GM23338 (cell line): ENCODE data around the gene TAOK2. TPM values are rescaled to one million over a fixed set of nuclear protein-coding genes. Genes with fewer than 3 reads are reported as not detected.

Source experiments
- ATAC-seq: fragments of 200-7000 bp; cut with Tn5 transposase; 3 replicates; pipeline ENCODE4 v1.9.1; 2020
- DNase-seq: peaks from one replicate; pipeline ENCODE4 v3.0.0-alpha.2; 2015; ENCODE audit warnings: low spot score
- H2AFZ ChIP-seq: fragments of 200-600 bp; sonication (generic); 2 replicates; pipeline ENCODE4 v1.8.0; 2016; ENCODE audit warnings: antibody characterized with exemption, mild to moderate bottlenecking, moderate library complexity
- H3F3A ChIP-seq: fragments of 200-600 bp; sonication (generic); replicated peaks from 2 replicates; pipeline ENCODE4 v1.8.0; 2017; ENCODE audit warnings: antibody characterized with exemption, mixed run types, low read depth
- H3K27ac ChIP-seq: fragments of 200-600 bp; sonication (generic); 2 replicates; pipeline ENCODE4 v1.6.1; 2016; ENCODE audit warnings: low read depth
- H3K27me3 ChIP-seq: fragments of 200-600 bp; sonication (generic); 2 replicates; pipeline ENCODE4 v1.8.0; 2016; ENCODE audit warnings: mild to moderate bottlenecking, mixed run types, moderate library complexity; ENCODE audit not compliant: insufficient read depth
- H3K36me3 ChIP-seq: fragments of 200-600 bp; sonication (generic); 2 replicates; pipeline ENCODE4 v1.8.0; 2016; ENCODE audit warnings: mild to moderate bottlenecking; ENCODE audit not compliant: insufficient read depth
- H3K4me1 ChIP-seq: fragments of 200-600 bp; sonication (generic); 2 replicates; pipeline ENCODE4 v1.8.0; 2016; ENCODE audit warnings: mild to moderate bottlenecking, moderate library complexity; ENCODE audit not compliant: insufficient read depth
- H3K4me2 ChIP-seq: fragments of 200-600 bp; sonication (generic); 2 replicates; pipeline ENCODE4 v1.7.1; 2017; ENCODE audit warnings: mixed run types
- H3K4me3 ChIP-seq: fragments of 200-600 bp; sonication (generic); 2 replicates; pipeline ENCODE4 v1.6.1; 2016; ENCODE audit warnings: mixed run types
- H3K79me2 ChIP-seq: fragments of 200-600 bp; sonication (generic); replicated peaks from 2 replicates; pipeline ENCODE4 v1.8.0; 2017; ENCODE audit warnings: mild to moderate bottlenecking; ENCODE audit not compliant: insufficient read depth
- H3K9me2 ChIP-seq: fragments of 200-600 bp; sonication (generic); 2 replicates; pipeline ENCODE4 v1.8.0; 2017; ENCODE audit not compliant: insufficient read depth
- H4K20me1 ChIP-seq: fragments of 200-600 bp; sonication (generic); replicated peaks from 2 replicates; pipeline ENCODE4 v1.8.0; 2017; ENCODE audit warnings: mild to moderate bottlenecking; ENCODE audit not compliant: insufficient read depth
- H3K27ac Mint-ChIP-seq: 2 replicates; pipeline ENCODE4 v1.8.0; 2020; ENCODE audit warnings: inconsistent platforms, mild to moderate bottlenecking, moderate library complexity, mixed read lengths
- H3K27me3 Mint-ChIP-seq: 3 replicates; pipeline ENCODE4 v1.8.0; 2022; ENCODE audit warnings: low read depth, mild to moderate bottlenecking, moderate library complexity, mixed read lengths, inconsistent platforms; ENCODE audit not compliant: insufficient read depth, poor library complexity
- H3K36me3 Mint-ChIP-seq: 3 replicates; pipeline ENCODE4 v1.8.0; 2021; ENCODE audit warnings: low read depth, mild to moderate bottlenecking, inconsistent platforms, moderate library complexity, mixed read lengths
- H3K4me1 Mint-ChIP-seq: 3 replicates; pipeline ENCODE4 v1.8.0; 2020; ENCODE audit warnings: mild to moderate bottlenecking, inconsistent platforms, mixed read lengths
- H3K4me3 Mint-ChIP-seq: 3 replicates; pipeline ENCODE4 v1.8.0; 2021; ENCODE audit warnings: moderate library complexity, mild to moderate bottlenecking, inconsistent platforms, mixed read lengths
- H3K9me3 Mint-ChIP-seq: 3 replicates; pipeline ENCODE4 v1.8.0; 2020; ENCODE audit warnings: moderate library complexity, mild to moderate bottlenecking, inconsistent platforms, mixed read lengths
- CREB1 ChIP-seq: fragments of 250-450 bp; sonication (Bioruptor Pico); IDR thresholded peaks from 2 replicates; pipeline ENCODE4 v1.5.0; 2020; ENCODE audit warnings: low read depth, mild to moderate bottlenecking, moderate library complexity
- ETS1 ChIP-seq: IDR thresholded peaks from 2 replicates; pipeline ENCODE4 v1.6.1; 2016; ENCODE audit warnings: antibody characterized with exemption
- EZH2 ChIP-seq: fragments of 200-600 bp; sonication (generic); IDR thresholded peaks from one replicate; pipeline ENCODE4 v1.8.0; 2017; ENCODE audit warnings: antibody characterized with exemption, mild to moderate bottlenecking, low read depth; ENCODE audit not compliant: unreplicated experiment
- EZH2phosphoT487 ChIP-seq: fragments of 200-600 bp; sonication (generic); IDR thresholded peaks from one replicate; pipeline ENCODE4 v1.8.1; 2018; ENCODE audit warnings: antibody characterized with exemption; ENCODE audit not compliant: unreplicated experiment
- JUNB ChIP-seq: IDR thresholded peaks from one replicate; pipeline ENCODE4 v1.6.1; 2016; ENCODE audit warnings: antibody characterized with exemption; ENCODE audit not compliant: unreplicated experiment
- NANOG ChIP-seq: IDR thresholded peaks from 2 replicates; pipeline ENCODE4 v1.6.1; 2016; ENCODE audit warnings: antibody characterized with exemption, borderline replicate concordance
- POLR2AphosphoS5 ChIP-seq: IDR thresholded peaks from 2 replicates; pipeline ENCODE4 v1.6.1; 2016; ENCODE audit warnings: antibody characterized with exemption, low read depth
- STAT1 ChIP-seq: IDR thresholded peaks from one replicate; pipeline ENCODE4 v1.6.1; 2016; ENCODE audit warnings: antibody characterized with exemption; ENCODE audit not compliant: unreplicated experiment
- ZNF114 ChIP-seq: fragments of 250-450 bp; sonication (Bioruptor Pico); IDR thresholded peaks from 2 replicates; pipeline ENCODE4 v1.5.0; 2020; ENCODE audit warnings: mild to moderate bottlenecking, moderate library complexity
- ZNF331 ChIP-seq: fragments of 250-450 bp; sonication (Bioruptor Pico); IDR thresholded peaks from 2 replicates; pipeline ENCODE4 v1.5.0; 2020; ENCODE audit warnings: low read depth, mild to moderate bottlenecking, moderate library complexity
- ZNF462 ChIP-seq: fragments of 250-450 bp; sonication (Bioruptor Pico); IDR thresholded peaks from 2 replicates; pipeline ENCODE4 v1.5.0; 2020; ENCODE audit warnings: mild to moderate bottlenecking, moderate library complexity
- polyA plus RNA-seq: library from polyadenylated mRNA; unstranded; fragments of >200 nt; fragmentation: Nextera tagmentation; extraction: Ambion mirVana; gene quantifications from 2 replicates; pipeline ENCODE4 v1.2.1, GENCODE V29; 2016
- total RNA-seq: library from RNA; depleted of rRNA; stranded (reverse); fragments of >200 nt; shearing (Covaris generic); gene quantifications from 2 replicates; pipeline ENCODE4 v1.2.3, GENCODE V29; 2014
- TF ChIP-seq, protein P1 (sequence below): IDR thresholded peaks from one replicate; pipeline ENCODE4 v1.6.1; 2018; ENCODE audit warnings: antibody characterized with exemption; ENCODE audit not compliant: unreplicated experiment
- TF ChIP-seq, protein P2 (sequence below), 2 experiments: fragments of 200-600 bp in 1 of 2; sonication (generic) in 1 of 2; conservative IDR thresholded peaks; 2 replicates each; pipeline versions ENCODE4 v1.5.1 to v1.6.1; 2016 to 2017; ENCODE audit warnings: antibody characterized with exemption in 2 of 2, low read depth in 2 of 2, mild to moderate bottlenecking in 2 of 2, moderate library complexity in 1 of 2

Gene TAOK2
- total and polyA plus RNA-seq, 2 experiments from 2014 or later = 8.8 to 45.2 TPM

- DNase-seq = no peak
- no peak within 1 kb of the TSS for H3K27ac Mint-ChIP-seq
- H4K20me1 ChIP-seq = no peaks in the 10 kb centered on the region
- no peaks in the 10 kb centered on the region for H3K9me2 ChIP-seq
- no peaks in the 10 kb centered on the region for H3K79me2 ChIP-seq
- 0 out of 2 replicates have a peak, but pooled peaks cover 4% of the 10 kb centered on the region for H3F3A ChIP-seq
- H3K27me3 ChIP-seq = no peaks in the 10 kb centered on the region
- TF ChIP-seq ETS1 (no peak), STAT1 (no peak), CREB1 (no peak), EZH2 (no peak), ZNF462 (no peak), JUNB (no peak), NANOG (no peak), POLR2AphosphoS5 (no peak), ZNF114 (no peak), ZNF331 (CRISPR knock-in tag) (no peak), EZH2phosphoT487 (no peak)
- TF ChIP-seq, protein P1, sequence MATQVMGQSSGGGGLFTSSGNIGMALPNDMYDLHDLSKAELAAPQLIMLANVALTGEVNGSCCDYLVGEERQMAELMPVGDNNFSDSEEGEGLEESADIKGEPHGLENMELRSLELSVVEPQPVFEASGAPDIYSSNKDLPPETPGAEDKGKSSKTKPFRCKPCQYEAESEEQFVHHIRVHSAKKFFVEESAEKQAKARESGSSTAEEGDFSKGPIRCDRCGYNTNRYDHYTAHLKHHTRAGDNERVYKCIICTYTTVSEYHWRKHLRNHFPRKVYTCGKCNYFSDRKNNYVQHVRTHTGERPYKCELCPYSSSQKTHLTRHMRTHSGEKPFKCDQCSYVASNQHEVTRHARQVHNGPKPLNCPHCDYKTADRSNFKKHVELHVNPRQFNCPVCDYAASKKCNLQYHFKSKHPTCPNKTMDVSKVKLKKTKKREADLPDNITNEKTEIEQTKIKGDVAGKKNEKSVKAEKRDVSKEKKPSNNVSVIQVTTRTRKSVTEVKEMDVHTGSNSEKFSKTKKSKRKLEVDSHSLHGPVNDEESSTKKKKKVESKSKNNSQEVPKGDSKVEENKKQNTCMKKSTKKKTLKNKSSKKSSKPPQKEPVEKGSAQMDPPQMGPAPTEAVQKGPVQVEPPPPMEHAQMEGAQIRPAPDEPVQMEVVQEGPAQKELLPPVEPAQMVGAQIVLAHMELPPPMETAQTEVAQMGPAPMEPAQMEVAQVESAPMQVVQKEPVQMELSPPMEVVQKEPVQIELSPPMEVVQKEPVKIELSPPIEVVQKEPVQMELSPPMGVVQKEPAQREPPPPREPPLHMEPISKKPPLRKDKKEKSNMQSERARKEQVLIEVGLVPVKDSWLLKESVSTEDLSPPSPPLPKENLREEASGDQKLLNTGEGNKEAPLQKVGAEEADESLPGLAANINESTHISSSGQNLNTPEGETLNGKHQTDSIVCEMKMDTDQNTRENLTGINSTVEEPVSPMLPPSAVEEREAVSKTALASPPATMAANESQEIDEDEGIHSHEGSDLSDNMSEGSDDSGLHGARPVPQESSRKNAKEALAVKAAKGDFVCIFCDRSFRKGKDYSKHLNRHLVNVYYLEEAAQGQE = no peak
- TF ChIP-seq, protein P2, sequence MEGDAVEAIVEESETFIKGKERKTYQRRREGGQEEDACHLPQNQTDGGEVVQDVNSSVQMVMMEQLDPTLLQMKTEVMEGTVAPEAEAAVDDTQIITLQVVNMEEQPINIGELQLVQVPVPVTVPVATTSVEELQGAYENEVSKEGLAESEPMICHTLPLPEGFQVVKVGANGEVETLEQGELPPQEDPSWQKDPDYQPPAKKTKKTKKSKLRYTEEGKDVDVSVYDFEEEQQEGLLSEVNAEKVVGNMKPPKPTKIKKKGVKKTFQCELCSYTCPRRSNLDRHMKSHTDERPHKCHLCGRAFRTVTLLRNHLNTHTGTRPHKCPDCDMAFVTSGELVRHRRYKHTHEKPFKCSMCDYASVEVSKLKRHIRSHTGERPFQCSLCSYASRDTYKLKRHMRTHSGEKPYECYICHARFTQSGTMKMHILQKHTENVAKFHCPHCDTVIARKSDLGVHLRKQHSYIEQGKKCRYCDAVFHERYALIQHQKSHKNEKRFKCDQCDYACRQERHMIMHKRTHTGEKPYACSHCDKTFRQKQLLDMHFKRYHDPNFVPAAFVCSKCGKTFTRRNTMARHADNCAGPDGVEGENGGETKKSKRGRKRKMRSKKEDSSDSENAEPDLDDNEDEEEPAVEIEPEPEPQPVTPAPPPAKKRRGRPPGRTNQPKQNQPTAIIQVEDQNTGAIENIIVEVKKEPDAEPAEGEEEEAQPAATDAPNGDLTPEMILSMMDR (conservative IDR thresholded peaks at IDR 0.05; ENCODE audit: low read depth in 2 of 2) = no peak
- peaks cover 12% of the 10 kb centered on the region for H3K27me3 Mint-ChIP-seq
- H3K4me2 ChIP-seq = no peak within 1 kb of the TSS
- peaks cover 6% of the 10 kb centered on the region for H3K4me1 Mint-ChIP-seq
- no peak for ATAC-seq
- H3K4me3 ChIP-seq = no peak within 1 kb of the TSS
- no peaks in the 10 kb centered on the region; the same call in 2 of the 3 replicates for H3K9me3 Mint-ChIP-seq
- no peak within 1 kb of the TSS for H3K27ac ChIP-seq
- no peak within 1 kb of the TSS for H2AFZ ChIP-seq
- H3K36me3 ChIP-seq = no peaks in the 10 kb centered on the region
- no peak within 1 kb of the TSS for H3K4me3 Mint-ChIP-seq
- peaks cover 3% of the 10 kb centered on the region; the same call in 2 of the 3 replicates for H3K36me3 Mint-ChIP-seq
- no peaks in the 10 kb centered on the region for H3K4me1 ChIP-seq
Measured at GRCh38 chr16:30022887-30023286, 49.2 kb downstream of the TAOK2 start, which contains the start of gene C16orf92. Gene C16orf92, plus strand, starts transcription at chr16:30023198. Its CDS starts 143 bp downstream, at chr16:30023341.
